Glutamatergic neuron (in vitro differentiated cells): ENCODE data around the gene RHBDF2. TPM values are rescaled to one million over a fixed set of nuclear protein-coding genes. Genes with fewer than 3 reads are reported as not detected.

Source experiments
- DNase-seq: peaks from one replicate; pipeline ENCODE4 v3.0.0; 2022
- H3K27ac Mint-ChIP-seq: one replicate; pipeline ENCODE4 v1.8.0; 2020; ENCODE audit warnings: mild to moderate bottlenecking, mixed read lengths, inconsistent platforms; ENCODE audit not compliant: unreplicated experiment
- H3K27me3 Mint-ChIP-seq: one replicate; pipeline ENCODE4 v1.8.0; 2020; ENCODE audit warnings: mild to moderate bottlenecking, moderate library complexity, mixed read lengths, inconsistent platforms; ENCODE audit not compliant: unreplicated experiment
- H3K36me3 Mint-ChIP-seq: one replicate; pipeline ENCODE4 v1.8.0; 2020; ENCODE audit warnings: mild to moderate bottlenecking, mixed read lengths, inconsistent platforms; ENCODE audit not compliant: unreplicated experiment
- H3K4me1 Mint-ChIP-seq: one replicate; pipeline ENCODE4 v1.8.0; 2020; ENCODE audit warnings: mild to moderate bottlenecking, low read depth, mixed read lengths, inconsistent platforms; ENCODE audit not compliant: unreplicated experiment
- H3K4me3 Mint-ChIP-seq: one replicate; pipeline ENCODE4 v1.8.0; 2020; ENCODE audit warnings: mild to moderate bottlenecking, mixed read lengths, inconsistent platforms; ENCODE audit not compliant: unreplicated experiment
- H3K9me3 Mint-ChIP-seq: one replicate; pipeline ENCODE4 v1.8.0; 2020; ENCODE audit warnings: mild to moderate bottlenecking, moderate library complexity, mixed read lengths, inconsistent platforms; ENCODE audit not compliant: unreplicated experiment
- total RNA-seq: library from RNA; stranded (reverse); fragmentation: NEBNext Ultra II Directional; extraction: Animal tissue kit (Norgen Biotek cat#: 25700); gene quantifications from one replicate; pipeline ENCODE4 v1.2.1, GENCODE V29; 2021; ENCODE audit not compliant: unreplicated experiment
- TF ChIP-seq, protein P1 (sequence below): fragments of 200-600 bp; sonication (generic); IDR thresholded peaks from one replicate; pipeline ENCODE4 v1.5.0; 2021; ENCODE audit not compliant: partially characterized antibody, unreplicated experiment

Gene RHBDF2
- total RNA-seq, 1 donor from 2014 or later, result 1.9 TPM

DNA sequence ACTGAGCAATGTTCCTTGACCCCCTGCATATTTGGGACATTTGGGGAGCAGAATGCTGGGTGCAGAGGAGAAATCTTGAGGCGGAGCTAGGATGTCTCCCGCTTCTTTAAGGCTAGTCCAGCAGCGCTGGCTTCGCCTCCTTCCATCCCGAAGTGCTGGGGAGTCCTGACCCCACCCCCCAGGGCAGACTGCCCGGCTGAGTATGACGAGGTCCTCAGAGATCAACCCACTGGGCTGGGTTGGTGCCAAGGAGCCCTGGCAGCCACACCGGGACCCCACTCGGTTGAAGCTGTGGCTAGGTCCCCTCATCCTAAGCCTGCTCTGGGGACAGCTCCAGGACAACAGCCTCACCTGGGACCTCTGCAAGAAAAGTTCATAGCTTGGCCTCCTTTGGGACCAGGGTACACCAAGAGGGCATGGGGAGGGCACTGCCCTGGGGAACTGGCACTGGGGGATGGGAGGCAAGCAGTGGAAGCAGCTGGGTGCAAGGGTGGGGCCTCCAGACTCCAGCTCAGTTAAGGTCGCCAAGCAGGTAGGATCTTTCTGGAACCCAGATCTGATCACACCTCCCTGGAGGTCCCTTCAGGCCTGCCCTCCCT lies 11.0 kb downstream of the RHBDF2 start:
- H3K4me1 Mint-ChIP-seq, result peaks cover 9% of the 10 kb centered on the region
- peaks cover 2% of the 10 kb centered on the region for H3K27me3 Mint-ChIP-seq
- H3K36me3 Mint-ChIP-seq, result no peaks in the 10 kb centered on the region
- no peak overlapping the region for H3K27ac Mint-ChIP-seq
- no peak for DNase-seq
- peaks cover 3% of the 10 kb centered on the region for H3K9me3 Mint-ChIP-seq
- no peak overlapping the region for H3K4me3 Mint-ChIP-seq
- TF ChIP-seq, protein P1, sequence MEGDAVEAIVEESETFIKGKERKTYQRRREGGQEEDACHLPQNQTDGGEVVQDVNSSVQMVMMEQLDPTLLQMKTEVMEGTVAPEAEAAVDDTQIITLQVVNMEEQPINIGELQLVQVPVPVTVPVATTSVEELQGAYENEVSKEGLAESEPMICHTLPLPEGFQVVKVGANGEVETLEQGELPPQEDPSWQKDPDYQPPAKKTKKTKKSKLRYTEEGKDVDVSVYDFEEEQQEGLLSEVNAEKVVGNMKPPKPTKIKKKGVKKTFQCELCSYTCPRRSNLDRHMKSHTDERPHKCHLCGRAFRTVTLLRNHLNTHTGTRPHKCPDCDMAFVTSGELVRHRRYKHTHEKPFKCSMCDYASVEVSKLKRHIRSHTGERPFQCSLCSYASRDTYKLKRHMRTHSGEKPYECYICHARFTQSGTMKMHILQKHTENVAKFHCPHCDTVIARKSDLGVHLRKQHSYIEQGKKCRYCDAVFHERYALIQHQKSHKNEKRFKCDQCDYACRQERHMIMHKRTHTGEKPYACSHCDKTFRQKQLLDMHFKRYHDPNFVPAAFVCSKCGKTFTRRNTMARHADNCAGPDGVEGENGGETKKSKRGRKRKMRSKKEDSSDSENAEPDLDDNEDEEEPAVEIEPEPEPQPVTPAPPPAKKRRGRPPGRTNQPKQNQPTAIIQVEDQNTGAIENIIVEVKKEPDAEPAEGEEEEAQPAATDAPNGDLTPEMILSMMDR, result no peak

DNA sequence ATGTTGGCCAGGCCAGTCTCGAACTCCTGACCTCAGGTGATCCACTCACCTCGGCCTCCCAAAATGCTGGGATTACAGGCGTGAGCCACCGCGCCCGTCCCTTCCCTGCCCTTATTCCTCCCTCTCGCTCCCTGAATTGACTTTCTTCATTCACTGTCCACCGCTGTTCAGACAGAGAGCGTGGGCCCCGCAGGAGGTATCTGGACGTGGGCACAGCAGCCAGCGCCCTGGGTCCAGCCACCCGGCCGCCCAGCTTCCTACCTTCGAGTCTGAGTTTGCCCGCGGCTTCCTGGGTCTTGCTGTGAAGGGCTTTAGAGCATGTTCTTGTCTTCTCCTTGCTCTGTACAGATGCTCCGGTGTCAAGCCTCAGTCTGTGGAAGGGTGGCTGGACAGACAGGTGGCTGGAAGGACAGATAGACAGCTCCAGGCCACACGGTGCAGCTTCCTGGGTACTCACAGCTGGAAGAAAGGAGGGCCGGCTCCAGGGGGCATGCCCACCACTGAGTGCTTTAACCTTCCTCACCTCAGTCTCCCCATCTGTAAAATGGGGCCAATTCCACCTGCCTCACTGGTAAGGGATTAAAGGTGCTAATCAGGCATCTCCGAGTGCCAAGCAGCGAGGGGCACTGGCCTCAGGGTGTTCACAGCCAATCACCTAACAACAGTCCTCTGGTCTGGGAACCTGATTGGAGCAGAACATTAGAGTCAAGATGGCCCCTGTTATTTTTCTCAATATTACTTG lies 13.6 kb downstream of the RHBDF2 start:
- Mint-ChIP-seq H3K4me3 (no peak overlapping the region), H3K36me3 (no peaks in the 10 kb centered on the region), H3K9me3 (peaks cover 5% of the 10 kb centered on the region), H3K27ac (no peak overlapping the region), H3K4me1 (peaks cover 2% of the 10 kb centered on the region), H3K27me3 (peaks cover 2% of the 10 kb centered on the region)
- TF ChIP-seq, protein P1, result no peak
- DNase-seq, result no peak

DNA sequence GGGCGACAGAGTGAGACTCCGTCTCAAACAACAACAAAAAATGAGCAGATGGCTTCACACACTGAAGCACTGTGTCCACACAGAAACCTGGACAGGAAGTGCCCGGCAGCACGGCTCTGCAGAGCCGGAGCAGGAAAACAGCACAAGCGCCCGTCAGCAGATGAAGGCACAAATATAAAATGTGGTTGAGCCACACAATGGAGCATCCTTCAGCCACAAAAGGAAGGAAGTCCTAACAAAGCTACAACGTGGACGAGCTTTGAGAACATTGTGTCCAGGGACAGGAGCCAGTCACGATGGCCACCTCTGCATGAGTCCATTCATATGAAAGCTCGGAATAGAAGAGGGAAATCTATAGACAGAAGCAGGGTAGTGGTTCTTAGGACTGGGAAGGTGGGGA lies 15.7 kb downstream of the RHBDF2 start:
- Mint-ChIP-seq H3K9me3 (peaks cover 9% of the 10 kb centered on the region), H3K36me3 (no peaks in the 10 kb centered on the region), H3K4me3 (no peak overlapping the region), H3K4me1 (peaks cover 7% of the 10 kb centered on the region), H3K27ac (peak overlapping the region; percentile 22), H3K27me3 (no peaks in the 10 kb centered on the region)
- TF ChIP-seq, protein P1, result no peak
- no peak for DNase-seq

DNA sequence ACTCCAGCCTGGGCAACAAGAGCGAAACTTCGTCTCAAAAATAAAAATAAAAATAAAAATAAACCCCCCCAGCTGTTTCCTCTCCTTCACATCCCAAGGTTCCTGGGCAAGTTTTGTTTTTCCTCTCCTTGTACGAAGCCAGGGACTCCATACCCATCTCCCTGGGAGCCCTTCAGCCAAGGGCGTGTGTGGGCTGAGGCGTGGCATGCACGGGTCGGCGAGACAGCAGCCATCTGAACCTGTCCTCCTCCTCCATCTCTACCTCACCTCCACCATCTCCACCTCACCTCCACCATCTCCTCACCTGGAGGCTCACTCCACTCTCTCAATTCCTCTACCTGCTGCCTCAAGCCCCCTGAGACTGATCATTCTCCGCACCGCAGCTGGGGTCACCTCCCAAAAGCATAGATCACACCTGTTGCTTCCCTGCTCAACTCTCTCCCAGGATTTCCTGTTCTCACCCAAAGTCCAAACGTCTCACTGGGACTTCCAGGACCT lies 16.9 kb downstream of the RHBDF2 start:
- no peak for DNase-seq
- Mint-ChIP-seq H3K9me3 (peaks cover 9% of the 10 kb centered on the region), H3K27ac (no peak overlapping the region), H3K27me3 (no peaks in the 10 kb centered on the region), H3K4me1 (peaks cover 9% of the 10 kb centered on the region), H3K4me3 (peak overlapping the region; percentile 16), H3K36me3 (no peaks in the 10 kb centered on the region)
- TF ChIP-seq, protein P1, result no peak
